NCI-H446 (cell line): ENCODE measurements around the gene KLK7.

Experiments
- DNase-seq, 2 experiments: peaks; one replicate each; lab custom pipeline; 2025; lab: John Stamatoyannopoulos, UW

The KLK7 gene

GRCh38 chr19:50932018-50932689 is 51.6 kb downstream of the KLK7 start:
- no peak for DNase-seq

- DNase-seq = no peak
Measured at GRCh38 chr19:50931023-50931422, 52.7 kb downstream of the KLK7 start.

- DNase-seq = no peak
Measured at GRCh38 chr19:50928831-50929230, 54.9 kb downstream of the KLK7 start.
